Stimulated activated CD4-positive, alpha-beta T cell treated with anti-CD3 and anti-CD28 coated beads, Interleukin-4, amount 100 ng/mL, for 1 hour (primary cell): ENCODE data around the gene COX19.
A peak's percentile ranks its signal among the peaks of the same experiment; 100 is the strongest.
"Not testable (repeated sequence)": the region's sequence is repeated elsewhere in the genome, so short reads cannot be mapped to it uniquely, and the experiment has no call there.

Experiments
- DNase-seq: peaks from one replicate; pipeline ENCODE4 v3.0.0-alpha.2; 2020

Gene COX19

GRCh38 chr7:939843-940242 lies 35.5 kb downstream of the COX19 start:
- DNase-seq = no peak

GRCh38 chr7:938546-939185 lies 36.7 kb downstream of the COX19 start:
- no peak for DNase-seq

- no peak for DNase-seq
These were observed 37.4 kb downstream of the COX19 start for GRCh38 chr7:937856-938484.

- DNase-seq = no peak
These were observed 38.8 kb downstream of the COX19 start for GRCh38 chr7:936386-937054.

- no peak for DNase-seq
These were observed 39.4 kb downstream of the COX19 start for GRCh38 chr7:935874-936385.

GRCh38 chr7:935164-935873 lies 40.0 kb downstream of the COX19 start:
- no peak for DNase-seq

GRCh38 chr7:934469-935163 lies 40.7 kb downstream of the COX19 start:
- DNase-seq = no peak

GRCh38 chr7:932651-932975 lies 42.7 kb downstream of the COX19 start:
- DNase-seq = no peak

GRCh38 chr7:931871-932650 lies 43.3 kb downstream of the COX19 start:
- no peak for DNase-seq

GRCh38 chr7:930975-931758 lies 44.2 kb downstream of the COX19 start:
- DNase-seq = no peak

GRCh38 chr7:929311-929711 lies 46.0 kb downstream of the COX19 start:
- peak; percentile 1 for DNase-seq

GRCh38 chr7:927031-927671 lies 48.2 kb downstream of the COX19 start:
- DNase-seq = peak; percentile 4

- DNase-seq = peak; percentile 2
These were observed 49.0 kb downstream of the COX19 start for GRCh38 chr7:926061-927030.

GRCh38 chr7:925601-926000 lies 49.7 kb downstream of the COX19 start:
- no peak for DNase-seq

GRCh38 chr7:924541-925231 lies 50.7 kb downstream of the COX19 start:
- peak; percentile 56 for DNase-seq

- DNase-seq = not testable (repeated sequence)
These were observed 51.3 kb downstream of the COX19 start for GRCh38 chr7:924042-924441.

- DNase-seq = peak; percentile 89
These were observed 52.0 kb downstream of the COX19 start for GRCh38 chr7:923108-924041.
